ENCODE measurements around the gene HLTF.

- TF ChIP-seq MAFK (IDR thresholded peaks at IDR 0.05; ENCODE audit: low read depth, low read length), result no peak
- TF ChIP-seq CTCF (conservative IDR thresholded peaks at IDR 0.05; ENCODE audit: low read depth, low read length), result no peak
- no peak for TF ChIP-seq MAZ (IDR thresholded peaks at IDR 0.05; ENCODE audit: borderline replicate concordance, low read depth, low read length)
- TF ChIP-seq ELK1 (IDR thresholded peaks at IDR 0.05; ENCODE audit: borderline replicate concordance, low read depth, low read length), result no peak
- no peak for TF ChIP-seq POLR2A (IDR thresholded peaks at IDR 0.05; ENCODE audit: low read depth, low read length)
- TF ChIP-seq MXI1 (IDR thresholded peaks at IDR 0.05; ENCODE audit: borderline replicate concordance, low read depth, low read length), result no peak
- TF ChIP-seq USF2 (IDR thresholded peaks at IDR 0.05; ENCODE audit: low read depth, low read length), result no peak
- TF ChIP-seq RFX5 (IDR thresholded peaks at IDR 0.05; ENCODE audit: low read depth, low read length), result no peak
- no peak for TF ChIP-seq BHLHE40 (IDR thresholded peaks at IDR 0.05; ENCODE audit: low read depth, low read length)
These were observed 70.1 kb downstream of the HLTF start for GRCh38 chr3:149016242-149016641.

Measured in IMR-90 (cell line).